GM12878 (cell line): ENCODE data around the gene SERPINE1. TPM values are rescaled to one million over a fixed set of nuclear protein-coding genes. Genes with fewer than 3 reads are reported as not detected.

Experiments
- BRCA1 ChIP-seq: IDR thresholded peaks from 2 replicates; pipeline ENCODE4 v1.6.1; 2011; ENCODE audit warnings: low read depth, low read length, improper control_type of control experiment
- CBFB ChIP-seq: IDR thresholded peaks from 2 replicates; pipeline ENCODE4 v1.6.1; 2016; ENCODE audit warnings: antibody characterized with exemption, low read depth
- CREB1 ChIP-seq: IDR thresholded peaks from 2 replicates; pipeline ENCODE4 v1.6.1; 2012; ENCODE audit warnings: low read depth, mild to moderate bottlenecking, inconsistent platforms
- DPF2 ChIP-seq: fragments of 450-650 bp; IDR thresholded peaks from 2 replicates; pipeline ENCODE4 v1.6.1; 2017; ENCODE audit warnings: mild to moderate bottlenecking
- EED ChIP-seq: sonication (generic); IDR thresholded peaks from 2 replicates; pipeline ENCODE4 v1.6.1; 2016; ENCODE audit warnings: antibody characterized with exemption, low read depth
- EP300 ChIP-seq, 2 experiments: fragments of 150-350 bp in 1 of 2; IDR thresholded peaks; 2 replicates each; pipeline ENCODE4 v1.6.1; 2011 to 2012; ENCODE audit warnings: low read depth in 2 of 2, low read length in 2 of 2, borderline replicate concordance in 1 of 2, improper control_type of control experiment in 1 of 2, inconsistent platforms in 1 of 2; ENCODE audit not compliant: control insufficient read depth in 1 of 2
- HDGF ChIP-seq: fragments of 450-650 bp; IDR thresholded peaks from 2 replicates; pipeline ENCODE4 v1.6.1; 2016; ENCODE audit warnings: antibody characterized with exemption
- KDM1A ChIP-seq: fragments of 200-600 bp; sonication (generic); IDR thresholded peaks from 2 replicates; pipeline ENCODE4 v1.6.1; 2016; ENCODE audit warnings: borderline replicate concordance
- KLF5 ChIP-seq: fragments of 450-650 bp; IDR thresholded peaks from 2 replicates; pipeline ENCODE4 v1.6.1; 2014; ENCODE audit warnings: mild to moderate bottlenecking; ENCODE audit not compliant: partially characterized antibody
- NR2C1 ChIP-seq: fragments of 450-650 bp; IDR thresholded peaks from 2 replicates; pipeline ENCODE4 v1.6.1; 2017; ENCODE audit warnings: antibody characterized with exemption, mild to moderate bottlenecking, moderate library complexity
- NRF1 ChIP-seq: conservative IDR thresholded peaks from 2 replicates; pipeline ENCODE4 v1.6.1; 2011; ENCODE audit warnings: mild to moderate bottlenecking, low read depth, low read length, improper control_type of control experiment
- PAX5 ChIP-seq: IDR thresholded peaks from 2 replicates; pipeline ENCODE4 v1.6.1; 2011; ENCODE audit warnings: low read depth, low read length, borderline replicate concordance
- RAD51 ChIP-seq: fragments of 450-650 bp; IDR thresholded peaks from 2 replicates; pipeline ENCODE4 v1.6.1; 2016; ENCODE audit warnings: moderate library complexity, mild to moderate bottlenecking, inconsistent platforms
- RCOR1 ChIP-seq: conservative IDR thresholded peaks from 2 replicates; pipeline ENCODE4 v1.6.1; 2012; ENCODE audit warnings: low read depth, low read length, improper control_type of control experiment
- RUNX3 ChIP-seq: IDR thresholded peaks from 2 replicates; pipeline ENCODE4 v1.6.1; 2012; ENCODE audit warnings: low read length, inconsistent platforms
- SREBF1 ChIP-seq: IDR thresholded peaks from 2 replicates; pipeline ENCODE4 v1.6.1; 2012; ENCODE audit warnings: mild to moderate bottlenecking, low read length
- TAF1 ChIP-seq: IDR thresholded peaks from 2 replicates; pipeline ENCODE4 v1.6.1; 2011; ENCODE audit warnings: mild to moderate bottlenecking, low read depth, low read length, borderline replicate concordance
- TBL1XR1 ChIP-seq: IDR thresholded peaks from 2 replicates; pipeline ENCODE4 v1.6.1; 2012; ENCODE audit warnings: low read depth, low read length, improper control_type of control experiment
- TCF3 ChIP-seq: IDR thresholded peaks from 2 replicates; pipeline ENCODE4 v1.6.1; 2012; ENCODE audit warnings: low read depth, mild to moderate bottlenecking, low read length, borderline replicate concordance; ENCODE audit not compliant: insufficient read depth
- WRNIP1 ChIP-seq: IDR thresholded peaks from 2 replicates; pipeline ENCODE4 v1.6.1; 2011; ENCODE audit warnings: low read depth, low read length, improper control_type of control experiment, borderline replicate concordance
- ZBTB4 ChIP-seq: fragments of 450-650 bp; formaldehyde crosslinking; IDR thresholded peaks from 2 replicates; pipeline ENCODE4 v1.4.0; 2022; ENCODE audit warnings: mild to moderate bottlenecking, moderate library complexity
- ZNF207 ChIP-seq: fragments of 450-650 bp; IDR thresholded peaks from 2 replicates; pipeline ENCODE4 v1.6.1; 2014; ENCODE audit warnings: antibody characterized with exemption, mild to moderate bottlenecking, borderline replicate concordance
- ZNF217 ChIP-seq: fragments of 450-650 bp; IDR thresholded peaks from 2 replicates; pipeline ENCODE4 v1.6.1; 2017; ENCODE audit warnings: antibody characterized with exemption, mild to moderate bottlenecking
- ZNF274 ChIP-seq: IDR thresholded peaks from one replicate; pipeline ENCODE4 v1.8.0; 2011; ENCODE audit not compliant: insufficient read length, insufficient read depth
- ZNF592 ChIP-seq: fragments of 450-650 bp; IDR thresholded peaks from 2 replicates; pipeline ENCODE4 v1.6.1; 2017; ENCODE audit warnings: mild to moderate bottlenecking, moderate library complexity
- polyA plus RNA-seq, 11 experiments: library from polyadenylated mRNA; depleted of rRNA in 4 of 11; unstranded in 6 of 11; stranded (reverse) in 5 of 11; fragments of >200 nt; fragmentation: Nextera tagmentation in 4 of 11; fragmentation: Illumina TruSeq in 1 of 11; extraction: Ambion mirVana in 4 of 11; extraction: Trizol in 1 of 11; gene quantifications; 1 replicate in 1 of 11; 2 replicates in 10 of 11; pipeline versions ENCODE4 v1.2.1 to v1.2.3, GENCODE V29; 2011 to 2016; ENCODE audit warnings: inconsistent platforms in 2 of 11, missing spikeins in 2 of 11, low read depth in 1 of 11
- total RNA-seq, 4 experiments: library from RNA; depleted of rRNA in 3 of 4; stranded (reverse); fragments of >200 nt in 3 of 4; fragmentation: Illumina TruSeq in 1 of 4; extraction: Trizol in 1 of 4; gene quantifications; 2 replicates each; pipeline versions ENCODE4 v1.2.1 to v1.2.3, GENCODE V29; 2013 to 2021

The SERPINE1 gene
- total and polyA plus RNA-seq, 10 of the 15 experiments (the other 5 are each of a cell fraction or from before 2014, with no cell fraction given), result 0.20 to 2.4 (median 0.44) TPM

- TF ChIP-seq ZNF592 (0 out of 2 replicates have a peak, but pooled peaks have one; percentile 29), ZNF274 (no peak), ZNF217 (no peak), NR2C1 (peak; percentile 4; the same call in 1 of the 2 replicates), KLF5 (no peak), TCF3 (no peak), HDGF (peak; percentile 98), ZBTB4 (CRISPR knock-in tag) (no peak), BRCA1 (no peak), TBL1XR1 (no peak), WRNIP1 (no peak), DPF2 (no peak), SREBF1 (no peak), RAD51 (no peak), CBFB (no peak), EED (peak; percentile 59; the same call in 1 of the 2 replicates), CREB1 (no peak), RUNX3 (no peak), KDM1A (no peak), TAF1 (peak; percentile 66; the same call in 1 of the 2 replicates), EP300 (IDR thresholded peaks at IDR 0.05; ENCODE audit: borderline replicate concordance in 1 of 2, control insufficient read depth in 1 of 2, low read depth in 2 of 2, low read length in 2 of 2) (no peak), NRF1 (no peak), ZNF207 (peak; percentile 63; the same call in 1 of the 2 replicates), RCOR1 (no peak), PAX5 (no peak)
Measured at GRCh38 chr7:101121991-101122932, 4.6 kb upstream of the SERPINE1 start (continued).
